GM19240 (cell line): ENCODE measurements around the gene ULK3.
"Not testable (repeated sequence)": the region's sequence is repeated elsewhere in the genome, so short reads cannot be mapped to it uniquely, and the experiment has no call there.

ENCODE experiments used
- DNase-seq: peaks from one replicate; pipeline ENCODE4 v3.0.0; 2011; ENCODE audit warnings: low spot score; ENCODE audit not compliant: insufficient read length

The ULK3 gene

GRCh38 chr15:74842581-74843444, at the start of gene ULK3:
ULK3 (minus strand) TSS chr15:74843156; CDS start chr15:74843105, 51 bp downstream.
- peak; percentile 93 for DNase-seq

GRCh38 chr15:74892313-74892712, 49.4 kb upstream of the ULK3 start:
- no peak for DNase-seq

GRCh38 chr15:74891469-74891868, 48.5 kb upstream of the ULK3 start:
- no peak for DNase-seq

GRCh38 chr15:74890665-74890960, 47.7 kb upstream of the ULK3 start:
- DNase-seq: no peak

GRCh38 chr15:74889883-74890664, 47.1 kb upstream of the ULK3 start, which contains the start of gene MPI:
MPI (plus strand) TSS chr15:74890042; CDS start chr15:74890074, 32 bp downstream.
- peak; percentile 99 for DNase-seq

- DNase-seq: no peak
These were observed 46.5 kb upstream of the ULK3 start for GRCh38 chr15:74889390-74889882.

- no peak for DNase-seq
These were observed 45.8 kb upstream of the ULK3 start for GRCh38 chr15:74888716-74889115.

GRCh38 chr15:74887537-74888193, 44.7 kb upstream of the ULK3 start:
- not testable (repeated sequence) for DNase-seq

- no peak for DNase-seq
These were observed 42.5 kb upstream of the ULK3 start for GRCh38 chr15:74885461-74885860.

GRCh38 chr15:74884428-74885223, 41.7 kb upstream of the ULK3 start:
- DNase-seq: no peak

GRCh38 chr15:74882528-74882927, 39.6 kb upstream of the ULK3 start:
- no peak for DNase-seq

- DNase-seq: no peak
These were observed 35.3 kb upstream of the ULK3 start for GRCh38 chr15:74878273-74878672.

- no peak for DNase-seq
These were observed 30.9 kb upstream of the ULK3 start for GRCh38 chr15:74873756-74874424.

- peak; percentile 96 for DNase-seq
These were observed 30.2 kb upstream of the ULK3 start, which contains the start of gene SCAMP2 for GRCh38 chr15:74873036-74873755. SCAMP2 (minus strand) TSS chr15:74873365; CDS start chr15:74873255, 110 bp downstream.

- DNase-seq: no peak
These were observed 29.7 kb upstream of the ULK3 start for GRCh38 chr15:74872702-74873035.

GRCh38 chr15:74870436-74871215, 27.7 kb upstream of the ULK3 start:
- no peak for DNase-seq

GRCh38 chr15:74869726-74870407, 26.9 kb upstream of the ULK3 start:
- peak; percentile 81 for DNase-seq

- no peak for DNase-seq
These were observed 26.4 kb upstream of the ULK3 start for GRCh38 chr15:74869372-74869725.
